HK-2 (cell line): ENCODE measurements around the gene CTDP1.
A peak's percentile ranks its signal among the peaks of the same experiment; 100 is the strongest.
"Not testable (repeated sequence)": the region's sequence is repeated elsewhere in the genome, so short reads cannot be mapped to it uniquely, and the experiment has no call there.

Experiments
- DNase-seq: peaks from one replicate; pipeline ENCODE4 v3.0.0-alpha.2; 2018; ENCODE audit not compliant: unreplicated experiment

Gene CTDP1

GRCh38 chr18:79682894-79683625 is 3.5 kb downstream of the CTDP1 start:
- DNase-seq, result no peak

GRCh38 chr18:79683626-79684282 is 4.2 kb downstream of the CTDP1 start:
- DNase-seq, result no peak

- DNase-seq, result no peak
Measured at GRCh38 chr18:79684283-79684631, 4.7 kb downstream of the CTDP1 start.

GRCh38 chr18:79684787-79685186 is 5.2 kb downstream of the CTDP1 start:
- no peak for DNase-seq

- no peak for DNase-seq
Measured at GRCh38 chr18:79685281-79685680, 5.7 kb downstream of the CTDP1 start.

GRCh38 chr18:79685971-79686370 is 6.4 kb downstream of the CTDP1 start:
- DNase-seq, result no peak

- peak; percentile 70 for DNase-seq
Measured at GRCh38 chr18:79687806-79688205, 8.2 kb downstream of the CTDP1 start.

GRCh38 chr18:79690071-79690470 is 10.5 kb downstream of the CTDP1 start:
- DNase-seq, result no peak

GRCh38 chr18:79690586-79691482 is 11.2 kb downstream of the CTDP1 start:
- no peak for DNase-seq

- no peak for DNase-seq
Measured at GRCh38 chr18:79692056-79692455, 12.5 kb downstream of the CTDP1 start.

GRCh38 chr18:79692886-79693285 is 13.3 kb downstream of the CTDP1 start:
- no peak for DNase-seq

- no peak for DNase-seq
Measured at GRCh38 chr18:79693561-79694205, 14.1 kb downstream of the CTDP1 start.

GRCh38 chr18:79694206-79694894 is 14.7 kb downstream of the CTDP1 start:
- DNase-seq, result not testable (repeated sequence)

- no peak for DNase-seq
Measured at GRCh38 chr18:79694895-79695213, 15.3 kb downstream of the CTDP1 start.

GRCh38 chr18:79695269-79695668 is 15.7 kb downstream of the CTDP1 start:
- DNase-seq, result no peak

GRCh38 chr18:79695856-79696850 is 16.6 kb downstream of the CTDP1 start:
- DNase-seq, result no peak

GRCh38 chr18:79697178-79697577 is 17.6 kb downstream of the CTDP1 start:
- DNase-seq, result no peak

GRCh38 chr18:79697976-79698375 is 18.4 kb downstream of the CTDP1 start:
- DNase-seq, result no peak

GRCh38 chr18:79698668-79699335 is 19.2 kb downstream of the CTDP1 start:
- DNase-seq, result no peak

GRCh38 chr18:79699653-79700052 is 20.1 kb downstream of the CTDP1 start:
- DNase-seq, result no peak
